CD4-positive, alpha-beta T cell treated with Interleukin-21 for 1 hour (primary cell): ENCODE data around the gene C1orf115.
"Not testable (repeated sequence)": the region's sequence is repeated elsewhere in the genome, so short reads cannot be mapped to it uniquely, and the experiment has no call there.

ENCODE experiments used
- DNase-seq: peaks from one replicate; pipeline ENCODE4 v3.0.0-alpha.2; 2020

C1orf115 gene, protein sequence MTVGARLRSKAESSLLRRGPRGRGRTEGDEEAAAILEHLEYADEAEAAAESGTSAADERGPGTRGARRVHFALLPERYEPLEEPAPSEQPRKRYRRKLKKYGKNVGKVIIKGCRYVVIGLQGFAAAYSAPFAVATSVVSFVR

GRCh38 chr1:220690140-220691052 lies at the start of gene C1orf115:
Gene C1orf115, plus strand, starts transcription at chr1:220690363. Its CDS starts 40 bp downstream, at chr1:220690403.
- DNase-seq, result peak; percentile 74

- no peak for DNase-seq
Observed at GRCh38 chr1:220642285-220642684, 47.9 kb upstream of the C1orf115 start.

DNA sequence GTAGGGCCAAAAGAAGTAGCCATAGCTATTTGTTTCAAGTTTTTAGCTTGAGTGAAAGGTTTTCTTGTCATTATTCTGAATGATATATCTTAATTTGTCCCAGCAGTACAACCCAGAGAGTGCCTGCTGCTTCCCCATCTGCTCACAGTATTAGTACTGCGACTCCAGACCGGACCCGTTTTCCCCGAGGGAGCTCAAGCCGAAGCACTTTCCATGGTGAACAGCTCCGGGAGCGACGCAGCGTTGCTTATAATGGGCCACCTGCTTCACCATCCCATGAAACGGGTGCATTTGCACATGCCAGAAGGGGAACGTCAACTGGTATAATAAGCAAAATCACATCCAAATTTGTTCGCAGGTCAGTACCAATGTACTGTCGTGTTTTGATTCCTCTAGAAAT lies 37.2 kb upstream of the C1orf115 start:
- no peak for DNase-seq

DNA sequence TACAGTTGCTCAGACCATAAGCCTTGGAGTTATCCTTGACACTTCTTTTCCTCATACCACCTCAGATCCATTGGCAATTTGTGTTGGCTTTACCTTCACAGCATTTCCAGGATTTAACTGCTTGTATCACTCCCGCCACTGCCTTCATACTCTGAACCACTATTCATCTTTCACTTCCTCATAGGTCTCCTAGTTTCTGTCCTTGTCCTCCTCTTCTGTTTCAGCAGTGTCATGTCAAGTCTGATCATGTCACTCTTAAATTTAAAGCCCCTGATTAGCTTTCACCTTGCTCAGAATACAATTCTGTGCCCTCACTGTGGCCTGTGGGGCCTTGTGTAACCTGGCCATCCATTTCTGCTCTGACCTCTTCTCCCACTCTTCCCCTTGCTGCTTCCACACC lies 34.7 kb upstream of the C1orf115 start:
- DNase-seq, result no peak

DNA sequence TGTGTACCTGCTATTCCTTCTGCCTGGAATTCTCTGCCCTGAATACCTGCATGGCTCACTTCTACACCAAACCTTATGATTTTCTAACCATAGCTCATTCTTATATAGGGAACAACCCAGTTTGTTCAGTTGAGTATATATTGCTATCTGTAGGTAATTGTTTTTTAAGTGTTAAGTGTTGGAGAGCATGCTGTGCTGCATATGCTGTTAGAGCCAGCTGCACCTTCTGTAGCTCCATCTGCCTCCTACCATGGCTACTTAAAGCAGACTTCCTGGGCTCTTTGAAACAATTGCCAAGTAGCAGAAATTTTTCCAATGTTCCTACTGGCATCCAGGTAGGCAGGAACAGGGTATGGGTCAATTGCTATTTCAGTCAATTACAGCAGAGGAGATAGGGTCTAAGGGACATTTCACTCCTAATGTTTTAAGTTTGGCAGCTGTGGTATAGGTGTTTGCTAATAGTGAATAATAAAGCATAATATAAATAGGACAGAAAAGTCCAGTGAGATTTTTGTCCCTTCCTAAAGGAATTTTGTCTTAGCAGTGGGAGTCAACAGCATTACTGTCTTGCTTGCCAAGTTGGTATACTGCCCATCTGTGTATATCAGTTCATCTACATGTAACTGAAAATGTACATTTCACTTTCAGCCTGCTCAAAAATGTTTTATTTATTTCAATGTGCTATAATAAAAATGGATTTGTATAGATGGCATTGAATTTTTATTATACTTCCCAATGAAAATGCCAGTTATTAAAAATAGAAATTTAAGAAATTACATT lies 34.0 kb upstream of the C1orf115 start:
- DNase-seq, result no peak

- DNase-seq, result no peak
Observed at GRCh38 chr1:220666349-220666748, 23.8 kb upstream of the C1orf115 start.

DNA sequence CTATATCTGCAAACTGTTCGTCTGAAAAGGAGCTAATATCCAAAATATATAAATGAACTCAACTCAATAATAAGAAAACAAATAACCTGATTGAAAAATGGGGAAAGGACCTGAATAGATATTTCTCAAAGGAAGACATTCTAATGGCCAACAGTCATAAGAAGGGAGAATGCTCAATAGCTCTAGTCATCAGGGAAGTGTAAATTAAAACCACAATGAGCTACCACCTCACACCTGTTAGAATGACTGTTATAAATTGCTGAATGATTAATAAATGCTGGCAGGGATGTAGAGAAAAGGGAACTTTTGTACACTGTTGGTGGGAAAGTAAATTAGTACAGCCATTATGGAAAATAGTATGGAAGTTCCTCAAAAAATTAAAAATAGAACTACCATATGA lies 21.2 kb upstream of the C1orf115 start:
- no peak for DNase-seq

- DNase-seq, result no peak
Observed at GRCh38 chr1:220670365-220670764, 19.8 kb upstream of the C1orf115 start.

GRCh38 chr1:220673921-220674320 lies 16.2 kb upstream of the C1orf115 start:
- no peak for DNase-seq

- no peak for DNase-seq
Observed at GRCh38 chr1:220677251-220677650, 12.9 kb upstream of the C1orf115 start.

GRCh38 chr1:220680085-220680687 lies 10.0 kb upstream of the C1orf115 start:
- peak; percentile 42 for DNase-seq

DNA sequence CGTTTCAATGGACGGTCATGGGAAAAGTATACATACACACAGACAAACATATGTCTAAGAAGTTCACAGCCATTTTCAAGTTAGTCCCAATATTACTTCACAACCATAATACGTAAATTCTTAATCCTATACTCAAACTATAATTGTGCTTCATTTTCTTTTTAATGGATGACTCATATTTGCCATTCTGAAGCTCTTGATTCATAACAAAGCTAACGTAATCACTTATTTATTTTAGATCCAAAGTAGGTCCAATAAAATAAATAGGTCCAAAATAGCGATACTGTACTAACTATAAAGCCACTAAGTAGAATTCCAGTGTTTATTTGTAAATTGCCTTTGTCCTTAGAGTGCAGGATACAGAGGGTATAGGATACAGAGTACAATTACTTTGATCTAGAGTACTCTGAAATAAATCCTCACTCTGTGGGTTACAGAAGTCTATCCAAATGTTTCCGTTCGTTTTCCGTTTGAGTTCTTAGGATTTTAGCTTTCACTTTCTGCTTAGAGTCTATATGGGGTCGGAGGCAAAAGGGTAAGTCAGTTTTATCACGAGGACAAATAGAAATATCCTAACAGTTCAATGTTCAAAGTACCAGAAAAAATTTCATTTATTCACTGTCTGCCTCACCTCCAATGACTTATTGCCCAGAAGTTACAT lies 8.8 kb upstream of the C1orf115 start:
- no peak for DNase-seq

- DNase-seq, result no peak
Observed at GRCh38 chr1:220682901-220683576, 7.1 kb upstream of the C1orf115 start.

GRCh38 chr1:220683716-220684115 lies 6.4 kb upstream of the C1orf115 start:
- DNase-seq, result not testable (repeated sequence)

GRCh38 chr1:220684890-220685289 lies 5.3 kb upstream of the C1orf115 start:
- no peak for DNase-seq

DNA sequence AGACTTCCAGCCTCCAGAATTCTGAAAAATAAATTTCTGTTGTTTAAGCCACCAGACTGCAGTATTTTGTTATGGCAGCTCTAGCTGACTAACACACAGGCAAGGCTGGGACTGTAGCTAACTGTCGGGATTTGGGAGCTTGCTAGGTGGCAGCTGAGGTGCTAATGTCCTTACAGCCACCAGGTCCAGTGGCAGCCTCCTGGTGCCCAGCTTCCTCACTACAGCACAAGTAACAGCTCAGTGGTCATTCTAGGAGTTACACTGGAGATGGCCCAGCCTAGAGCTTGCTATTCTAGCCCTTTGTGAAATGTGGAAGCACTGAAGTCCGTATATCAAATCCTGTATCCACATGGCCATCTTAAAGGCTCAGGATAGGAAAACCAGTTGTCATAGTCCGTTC lies 4.3 kb upstream of the C1orf115 start:
- DNase-seq, result no peak

DNA sequence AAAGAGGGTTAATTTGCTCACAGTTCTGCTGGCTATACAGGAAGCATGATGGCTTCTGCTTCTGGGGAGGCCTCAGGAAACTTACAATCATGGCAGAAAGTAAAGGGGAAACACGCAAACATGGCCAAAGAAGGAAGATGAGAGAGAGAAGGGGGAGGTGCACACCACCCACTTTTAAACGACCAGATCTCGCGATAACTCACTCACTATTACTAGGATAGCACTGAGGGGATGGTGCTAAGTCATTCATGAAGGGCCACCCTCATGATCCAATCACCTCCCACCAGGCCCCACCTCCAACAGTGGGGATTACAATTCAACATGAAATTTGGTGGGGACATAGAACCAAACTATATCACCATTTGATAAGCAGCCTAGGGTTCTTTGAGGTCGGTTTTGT lies 2.4 kb upstream of the C1orf115 start:
- DNase-seq, result no peak

GRCh38 chr1:220689666-220690065 lies 497 bp upstream of the C1orf115 start:
- DNase-seq, result no peak

DNA sequence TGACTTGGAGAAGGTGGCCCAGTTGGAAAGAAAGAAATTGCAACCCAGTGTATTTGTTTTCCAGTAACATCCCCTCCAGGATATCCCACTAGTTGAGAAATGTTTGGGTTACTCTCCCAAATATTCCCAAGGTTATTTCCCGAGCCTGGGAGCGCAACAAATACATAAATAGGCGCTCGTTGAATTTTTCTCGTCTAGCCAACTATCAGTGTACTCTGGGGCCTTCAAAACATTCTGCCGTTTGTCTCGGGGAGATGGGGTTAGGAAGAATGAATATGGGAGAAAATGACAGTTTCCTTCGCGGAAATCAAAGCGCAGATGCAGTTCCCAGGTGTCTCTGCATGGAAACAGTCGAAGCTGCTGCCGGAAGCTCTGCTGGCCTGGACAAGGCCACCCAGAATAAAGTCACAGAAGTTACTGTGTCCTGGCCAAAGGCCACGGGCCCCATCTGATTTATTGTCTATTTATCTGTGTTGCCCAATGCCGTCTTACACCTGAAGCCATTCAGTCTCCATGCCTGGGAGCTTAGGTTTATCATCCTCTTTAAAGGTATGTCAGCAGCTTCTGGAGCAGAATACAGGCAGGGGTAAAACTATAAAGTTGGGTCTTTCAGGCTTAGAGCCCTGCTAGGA lies 1.0 kb downstream of the C1orf115 start:
- DNase-seq, result no peak

GRCh38 chr1:220692436-220693228 lies 2.5 kb downstream of the C1orf115 start:
- DNase-seq, result no peak
